ENCODE data around the gene ADCY2.

Gene ADCY2

GRCh38 chr5:7589800-7590199 lies 193.9 kb downstream of the ADCY2 start:
- no peaks in the 10 kb centered on the region for H3K36me3 ChIP-seq (ENCODE audit: control insufficient read depth in 2 of 2, insufficient read depth in 2 of 2, low read length in 2 of 2)
- H3K4me1 ChIP-seq (ENCODE audit: control insufficient read depth, insufficient read depth, low read length) = peaks cover 4% of the 10 kb centered on the region
- H3K4me3 ChIP-seq (ENCODE audit: low read length in 2 of 2) = no peak overlapping the region
- H3K9me3 ChIP-seq (ENCODE audit: control insufficient read depth in 2 of 2, low read length in 2 of 2) = no peaks in the 10 kb centered on the region
- no peak overlapping the region for H3K9ac ChIP-seq (ENCODE audit: low read length in 2 of 2)
- no peak overlapping the region for H3K27ac ChIP-seq (ENCODE audit: low read length)
- no peaks in the 10 kb centered on the region for H3K27me3 ChIP-seq (ENCODE audit: control insufficient read depth in 1 of 2, insufficient read depth in 2 of 2, low read length in 2 of 2)

- Histone ChIP-seq H3K27me3 (ENCODE audit: control insufficient read depth in 1 of 2, insufficient read depth in 2 of 2, low read length in 2 of 2) (no peaks in the 10 kb centered on the region), H3K27ac (ENCODE audit: low read length) (no peak overlapping the region), H3K9ac (ENCODE audit: low read length in 2 of 2) (no peak overlapping the region), H3K4me1 (ENCODE audit: control insufficient read depth, insufficient read depth, low read length) (peaks cover 19% of the 10 kb centered on the region), H3K36me3 (ENCODE audit: control insufficient read depth in 2 of 2, insufficient read depth in 2 of 2, low read length in 2 of 2) (no peaks in the 10 kb centered on the region), H3K9me3 (ENCODE audit: control insufficient read depth in 2 of 2, low read length in 2 of 2) (no peaks in the 10 kb centered on the region), H3K4me3 (ENCODE audit: low read length in 2 of 2) (no peak overlapping the region)
Observed at GRCh38 chr5:7592910-7593309, 197.0 kb downstream of the ADCY2 start.

DNA sequence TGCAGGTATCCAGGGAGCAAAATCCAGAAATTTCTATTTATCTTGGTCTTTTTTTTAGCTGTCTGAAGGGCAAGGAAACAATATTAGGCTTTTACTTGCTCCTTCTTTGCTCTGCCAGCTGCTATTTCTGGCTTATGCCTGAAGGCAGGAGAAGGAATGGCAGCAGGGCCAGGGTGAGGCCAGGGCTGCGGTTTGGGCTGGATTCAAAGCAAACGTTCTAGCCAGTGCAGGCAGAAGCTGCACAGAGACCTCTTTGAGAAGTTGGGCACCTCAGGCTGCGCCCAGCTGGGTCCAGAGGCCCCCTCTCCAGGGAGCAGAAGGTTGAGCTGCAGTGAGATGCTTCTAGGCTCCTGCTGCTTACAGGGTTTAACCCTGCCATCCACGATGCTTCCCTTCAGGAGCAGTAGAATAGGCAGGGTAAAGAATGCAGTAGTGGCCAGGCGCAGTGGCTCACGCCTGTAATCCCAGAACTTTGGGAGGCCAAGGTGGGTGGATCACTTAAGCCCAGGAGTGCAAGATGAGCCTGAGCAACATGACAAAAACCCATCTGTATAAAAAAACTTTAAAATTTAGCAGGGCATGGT lies 201.2 kb downstream of the ADCY2 start:
- no peaks in the 10 kb centered on the region for H3K27me3 ChIP-seq (ENCODE audit: control insufficient read depth in 1 of 2, insufficient read depth in 2 of 2, low read length in 2 of 2)
- peaks cover 19% of the 10 kb centered on the region for H3K4me1 ChIP-seq (ENCODE audit: control insufficient read depth, insufficient read depth, low read length)
- H3K27ac ChIP-seq (ENCODE audit: low read length) = no peak overlapping the region
- H3K9me3 ChIP-seq (ENCODE audit: control insufficient read depth in 2 of 2, low read length in 2 of 2) = no peaks in the 10 kb centered on the region
- H3K9ac ChIP-seq (ENCODE audit: low read length in 2 of 2) = no peak overlapping the region
- H3K36me3 ChIP-seq (ENCODE audit: control insufficient read depth in 2 of 2, insufficient read depth in 2 of 2, low read length in 2 of 2) = no peaks in the 10 kb centered on the region
- H3K4me3 ChIP-seq (ENCODE audit: low read length in 2 of 2) = no peak overlapping the region

DNA sequence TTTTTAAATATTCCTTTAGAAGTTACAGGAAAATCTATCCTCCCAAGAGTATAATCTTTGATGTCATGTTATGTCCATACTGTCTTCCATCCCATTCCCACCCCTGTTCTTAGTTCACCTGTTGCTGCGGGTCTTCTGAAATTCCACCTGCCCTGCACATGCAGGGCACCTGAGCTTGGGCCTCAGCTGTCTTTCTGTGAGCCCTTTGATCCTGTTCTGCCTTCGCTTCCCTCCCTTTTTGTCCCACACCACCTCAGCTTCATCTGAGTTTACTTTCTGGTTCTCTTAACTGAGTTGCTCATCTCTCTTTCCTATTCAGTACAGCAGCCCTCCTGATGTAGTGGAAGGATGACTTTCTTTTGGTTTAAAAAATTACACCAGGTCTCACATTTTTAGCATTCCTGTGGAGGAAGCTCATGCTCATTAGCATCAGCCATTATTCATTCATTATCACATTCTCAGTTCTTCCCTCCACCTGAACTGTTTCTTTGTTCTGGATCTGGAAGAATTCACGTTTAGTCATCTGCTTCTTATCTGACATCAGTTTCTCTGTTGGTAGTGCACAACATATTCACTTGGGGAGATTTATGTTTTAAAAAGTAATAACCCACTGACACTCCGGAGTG lies 211.0 kb downstream of the ADCY2 start:
- Histone ChIP-seq H3K9ac (ENCODE audit: low read length in 2 of 2) (no peak overlapping the region), H3K36me3 (ENCODE audit: control insufficient read depth in 2 of 2, insufficient read depth in 2 of 2, low read length in 2 of 2) (no peaks in the 10 kb centered on the region), H3K27me3 (ENCODE audit: control insufficient read depth in 1 of 2, insufficient read depth in 2 of 2, low read length in 2 of 2) (no peaks in the 10 kb centered on the region), H3K4me1 (ENCODE audit: control insufficient read depth, insufficient read depth, low read length) (no peaks in the 10 kb centered on the region), H3K27ac (ENCODE audit: low read length) (no peak overlapping the region), H3K9me3 (ENCODE audit: control insufficient read depth in 2 of 2, low read length in 2 of 2) (no peaks in the 10 kb centered on the region), H3K4me3 (ENCODE audit: low read length in 2 of 2) (no peak overlapping the region)

- no peaks in the 10 kb centered on the region for H3K27me3 ChIP-seq (ENCODE audit: control insufficient read depth in 1 of 2, insufficient read depth in 2 of 2, low read length in 2 of 2)
- no peak overlapping the region for H3K9ac ChIP-seq (ENCODE audit: low read length in 2 of 2)
- no peaks in the 10 kb centered on the region for H3K4me1 ChIP-seq (ENCODE audit: control insufficient read depth, insufficient read depth, low read length)
- H3K9me3 ChIP-seq (ENCODE audit: control insufficient read depth in 2 of 2, low read length in 2 of 2) = no peaks in the 10 kb centered on the region
- H3K36me3 ChIP-seq (ENCODE audit: control insufficient read depth in 2 of 2, insufficient read depth in 2 of 2, low read length in 2 of 2) = no peaks in the 10 kb centered on the region
- no peak overlapping the region for H3K27ac ChIP-seq (ENCODE audit: low read length)
- H3K4me3 ChIP-seq (ENCODE audit: low read length in 2 of 2) = no peak overlapping the region
Observed at GRCh38 chr5:7608772-7609171, 212.8 kb downstream of the ADCY2 start.

DNA sequence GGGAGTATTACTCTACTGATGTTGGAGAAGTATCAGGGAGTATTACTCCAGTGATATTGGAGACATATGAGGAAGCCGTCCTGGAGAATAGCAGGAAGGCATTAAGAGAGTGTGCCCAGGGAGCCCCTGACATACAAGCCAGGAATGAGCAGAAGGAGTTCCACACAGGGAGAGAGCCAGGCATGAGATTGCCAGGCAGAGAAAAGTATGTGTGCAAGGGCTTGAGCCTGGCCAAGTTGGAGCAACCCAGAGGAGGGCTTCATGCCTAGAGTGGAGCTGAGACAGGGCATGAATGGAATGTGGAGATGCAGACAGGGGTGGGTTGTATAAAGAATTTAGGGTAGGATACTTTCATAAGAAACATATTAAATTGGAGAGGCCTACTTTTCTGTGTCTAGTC lies 213.8 kb downstream of the ADCY2 start:
- no peaks in the 10 kb centered on the region for H3K4me1 ChIP-seq (ENCODE audit: control insufficient read depth, insufficient read depth, low read length)
- H3K4me3 ChIP-seq (ENCODE audit: low read length in 2 of 2) = no peak overlapping the region
- H3K27ac ChIP-seq (ENCODE audit: low read length) = no peak overlapping the region
- H3K27me3 ChIP-seq (ENCODE audit: control insufficient read depth in 1 of 2, insufficient read depth in 2 of 2, low read length in 2 of 2) = no peaks in the 10 kb centered on the region
- no peak overlapping the region for H3K9ac ChIP-seq (ENCODE audit: low read length in 2 of 2)
- H3K9me3 ChIP-seq (ENCODE audit: control insufficient read depth in 2 of 2, low read length in 2 of 2) = no peaks in the 10 kb centered on the region
- H3K36me3 ChIP-seq (ENCODE audit: control insufficient read depth in 2 of 2, insufficient read depth in 2 of 2, low read length in 2 of 2) = no peaks in the 10 kb centered on the region

DNA sequence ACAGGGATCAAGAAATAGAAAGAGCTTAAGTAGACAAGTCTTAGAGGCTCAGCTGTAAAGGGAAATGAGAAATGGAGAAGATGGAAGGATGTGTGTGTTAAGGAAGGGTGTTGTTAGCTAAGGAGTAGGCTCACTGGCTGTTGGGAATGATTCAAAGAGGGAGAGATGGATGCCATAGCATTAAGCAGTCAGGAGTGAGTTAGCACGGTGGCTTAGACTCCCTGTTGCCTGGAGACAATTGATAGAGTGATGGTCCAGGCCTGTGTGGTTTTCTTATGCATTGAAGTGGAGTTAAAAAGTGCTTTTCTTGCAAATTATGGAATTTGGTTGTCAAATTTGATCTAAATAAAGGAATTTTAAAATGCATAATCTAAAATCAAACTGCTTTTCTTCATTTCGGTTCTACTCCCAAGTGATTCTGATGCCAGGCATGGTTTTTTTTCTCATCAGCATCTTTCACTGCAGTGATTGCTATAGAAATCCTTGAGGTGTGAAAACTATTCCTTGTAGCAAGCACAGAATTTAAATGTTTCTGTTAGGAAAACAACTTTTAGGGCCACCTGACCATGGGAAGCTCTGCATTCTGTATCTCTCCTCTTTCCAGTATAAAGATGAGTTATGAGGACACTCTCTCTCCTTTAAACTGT lies 214.7 kb downstream of the ADCY2 start:
- Histone ChIP-seq H3K9ac (ENCODE audit: low read length in 2 of 2) (no peak overlapping the region), H3K4me3 (ENCODE audit: low read length in 2 of 2) (no peak overlapping the region), H3K36me3 (ENCODE audit: control insufficient read depth in 2 of 2, insufficient read depth in 2 of 2, low read length in 2 of 2) (no peaks in the 10 kb centered on the region), H3K27me3 (ENCODE audit: control insufficient read depth in 1 of 2, insufficient read depth in 2 of 2, low read length in 2 of 2) (no peaks in the 10 kb centered on the region), H3K9me3 (ENCODE audit: control insufficient read depth in 2 of 2, low read length in 2 of 2) (no peaks in the 10 kb centered on the region), H3K4me1 (ENCODE audit: control insufficient read depth, insufficient read depth, low read length) (no peaks in the 10 kb centered on the region), H3K27ac (ENCODE audit: low read length) (no peak overlapping the region)

GRCh38 chr5:7611518-7611917 lies 215.6 kb downstream of the ADCY2 start:
- no peaks in the 10 kb centered on the region for H3K36me3 ChIP-seq (ENCODE audit: control insufficient read depth in 2 of 2, insufficient read depth in 2 of 2, low read length in 2 of 2)
- no peak overlapping the region for H3K4me3 ChIP-seq (ENCODE audit: low read length in 2 of 2)
- no peaks in the 10 kb centered on the region for H3K4me1 ChIP-seq (ENCODE audit: control insufficient read depth, insufficient read depth, low read length)
- no peak overlapping the region for H3K9ac ChIP-seq (ENCODE audit: low read length in 2 of 2)
- H3K9me3 ChIP-seq (ENCODE audit: control insufficient read depth in 2 of 2, low read length in 2 of 2) = no peaks in the 10 kb centered on the region
- no peak overlapping the region for H3K27ac ChIP-seq (ENCODE audit: low read length)
- no peaks in the 10 kb centered on the region for H3K27me3 ChIP-seq (ENCODE audit: control insufficient read depth in 1 of 2, insufficient read depth in 2 of 2, low read length in 2 of 2)

DNA sequence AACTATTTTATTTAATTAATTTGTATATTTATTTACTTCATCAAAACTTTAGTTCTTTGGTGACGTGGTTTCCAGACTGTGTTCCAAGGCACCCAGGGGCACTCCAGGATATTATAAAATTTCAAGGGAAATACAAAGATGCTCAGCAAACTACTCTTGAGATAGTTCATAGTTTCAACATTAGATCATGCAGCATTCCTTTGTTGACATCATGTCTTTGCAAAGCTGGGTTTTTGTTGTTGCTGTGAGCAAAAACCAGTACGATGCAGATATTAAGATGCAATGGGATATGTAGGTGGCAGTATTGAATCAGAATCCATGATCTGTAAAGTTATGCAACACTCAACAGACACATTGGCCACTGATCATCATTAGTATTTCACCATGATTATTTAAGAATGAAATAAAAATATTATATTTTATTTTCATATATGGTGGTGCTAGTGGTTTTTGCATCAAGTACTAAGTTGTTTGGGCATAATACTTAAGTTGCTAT lies 219.7 kb downstream of the ADCY2 start:
- Histone ChIP-seq H3K9me3 (ENCODE audit: control insufficient read depth in 2 of 2, low read length in 2 of 2) (no peaks in the 10 kb centered on the region), H3K27ac (ENCODE audit: low read length) (no peak overlapping the region), H3K27me3 (ENCODE audit: control insufficient read depth in 1 of 2, insufficient read depth in 2 of 2, low read length in 2 of 2) (no peaks in the 10 kb centered on the region), H3K4me3 (ENCODE audit: low read length in 2 of 2) (no peak overlapping the region), H3K4me1 (ENCODE audit: control insufficient read depth, insufficient read depth, low read length) (no peaks in the 10 kb centered on the region), H3K9ac (ENCODE audit: low read length in 2 of 2) (no peak overlapping the region), H3K36me3 (ENCODE audit: control insufficient read depth in 2 of 2, insufficient read depth in 2 of 2, low read length in 2 of 2) (no peaks in the 10 kb centered on the region)

DNA sequence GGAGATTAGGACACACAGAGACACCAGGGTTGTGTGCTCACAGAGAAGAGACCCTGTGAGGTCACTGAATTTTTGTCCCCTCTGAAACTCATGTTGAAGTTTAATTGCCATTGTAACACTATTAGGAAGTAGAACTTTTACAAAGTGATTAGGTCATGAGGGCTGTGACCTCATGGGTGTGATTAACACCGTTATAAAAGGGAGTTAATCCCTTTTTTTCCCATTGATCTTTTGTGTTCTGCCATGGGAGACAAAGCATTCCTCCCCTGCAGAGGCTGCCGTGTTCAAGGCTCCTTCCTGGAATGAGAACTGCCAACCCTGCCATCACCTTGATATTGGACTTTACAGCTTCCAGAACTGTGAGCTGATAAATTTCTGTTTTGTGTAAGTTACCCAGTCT lies 221.0 kb downstream of the ADCY2 start:
- H3K27ac ChIP-seq (ENCODE audit: low read length) = no peak overlapping the region
- no peak overlapping the region for H3K9ac ChIP-seq (ENCODE audit: low read length in 2 of 2)
- H3K27me3 ChIP-seq (ENCODE audit: control insufficient read depth in 1 of 2, insufficient read depth in 2 of 2, low read length in 2 of 2) = no peaks in the 10 kb centered on the region
- H3K4me1 ChIP-seq (ENCODE audit: control insufficient read depth, insufficient read depth, low read length) = no peaks in the 10 kb centered on the region
- no peak overlapping the region for H3K4me3 ChIP-seq (ENCODE audit: low read length in 2 of 2)
- H3K36me3 ChIP-seq (ENCODE audit: control insufficient read depth in 2 of 2, insufficient read depth in 2 of 2, low read length in 2 of 2) = no peaks in the 10 kb centered on the region
- no peaks in the 10 kb centered on the region for H3K9me3 ChIP-seq (ENCODE audit: control insufficient read depth in 2 of 2, low read length in 2 of 2)

- peaks cover 6% of the 10 kb centered on the region for H3K4me1 ChIP-seq (ENCODE audit: control insufficient read depth, insufficient read depth, low read length)
- H3K4me3 ChIP-seq (ENCODE audit: low read length in 2 of 2) = no peak overlapping the region
- H3K9ac ChIP-seq (ENCODE audit: low read length in 2 of 2) = no peak overlapping the region
- no peak overlapping the region for H3K27ac ChIP-seq (ENCODE audit: low read length)
- peaks cover 0 to 10% of the 10 kb centered on the region in 2 donors for H3K36me3 ChIP-seq (ENCODE audit: control insufficient read depth in 2 of 2, insufficient read depth in 2 of 2, low read length in 2 of 2)
- no peaks in the 10 kb centered on the region for H3K27me3 ChIP-seq (ENCODE audit: control insufficient read depth in 1 of 2, insufficient read depth in 2 of 2, low read length in 2 of 2)
- no peaks in the 10 kb centered on the region for H3K9me3 ChIP-seq (ENCODE audit: control insufficient read depth in 2 of 2, low read length in 2 of 2)
Observed at GRCh38 chr5:7622498-7622897, 226.6 kb downstream of the ADCY2 start.
